Measurements from ENCODE around the gene KIF1A.

DNA sequence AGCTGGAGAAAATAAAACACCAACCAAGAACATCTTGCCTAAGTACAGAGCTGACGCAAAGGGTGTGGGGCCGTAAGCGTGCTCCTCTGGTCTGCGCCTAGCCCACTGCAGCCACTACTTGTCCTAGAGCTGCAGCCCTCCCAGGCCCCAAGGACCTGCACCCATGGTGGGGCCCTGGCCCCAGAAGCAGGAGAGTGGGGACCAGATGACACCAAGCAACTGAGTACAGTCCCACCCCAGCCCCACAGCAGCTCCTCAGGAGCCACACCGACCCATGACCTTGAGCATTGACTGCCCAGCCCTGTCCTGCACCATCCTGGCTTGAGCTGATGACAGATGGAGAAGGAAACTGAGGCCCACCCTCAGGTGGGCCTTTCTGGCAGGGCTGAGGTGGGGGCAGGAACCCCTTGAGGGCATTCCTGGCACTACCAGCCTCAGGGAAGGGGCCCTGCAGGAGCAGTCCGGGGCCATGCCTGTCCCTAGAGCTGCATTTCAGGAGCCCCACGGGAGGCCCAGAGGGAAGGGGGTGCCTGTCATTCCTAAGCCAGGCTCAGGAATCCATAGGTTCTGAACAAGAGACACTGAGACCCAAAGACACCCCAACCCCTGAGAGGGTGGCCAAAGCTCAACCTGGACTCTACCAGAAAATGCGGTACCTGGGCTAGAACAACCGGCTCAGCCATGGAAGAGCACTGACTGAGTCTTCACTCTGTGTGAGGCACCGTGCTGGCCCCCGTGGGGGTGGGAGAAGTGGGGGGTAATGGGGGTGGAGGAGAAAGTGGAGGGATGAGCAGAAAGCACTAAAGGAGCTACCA is 4.9 kb downstream of the KIF1A start:
- TF ChIP-seq ZNF318 (CRISPR knock-in tag; IDR thresholded peaks at IDR 0.05) (no peak), ATF3 (CRISPR knock-in tag; IDR thresholded peaks at IDR 0.05) (no peak), JUNB (CRISPR knock-in tag; IDR thresholded peaks at IDR 0.05; ENCODE audit: borderline replicate concordance) (no peak), ZNF607 (CRISPR knock-in tag; IDR thresholded peaks at IDR 0.05; ENCODE audit: borderline replicate concordance) (no peak), ZNF557 (CRISPR knock-in tag; IDR thresholded peaks at IDR 0.05) (no peak), DPF2 (CRISPR knock-in tag; IDR thresholded peaks at IDR 0.05; ENCODE audit: borderline replicate concordance, low read depth) (no peak), ZNF331 (CRISPR knock-in tag; IDR thresholded peaks at IDR 0.05) (no peak), TCF12 (IDR thresholded peaks at IDR 0.05) (no peak), TCF12 (CRISPR knock-in tag; IDR thresholded peaks at IDR 0.05) (no peak), SP1 (IDR thresholded peaks at IDR 0.05) (no peak), SP1 (CRISPR knock-in tag; IDR thresholded peaks at IDR 0.05) (no peak), JUND (CRISPR knock-in tag; IDR thresholded peaks at IDR 0.05) (no peak)
- TF ChIP-seq, protein P1, sequence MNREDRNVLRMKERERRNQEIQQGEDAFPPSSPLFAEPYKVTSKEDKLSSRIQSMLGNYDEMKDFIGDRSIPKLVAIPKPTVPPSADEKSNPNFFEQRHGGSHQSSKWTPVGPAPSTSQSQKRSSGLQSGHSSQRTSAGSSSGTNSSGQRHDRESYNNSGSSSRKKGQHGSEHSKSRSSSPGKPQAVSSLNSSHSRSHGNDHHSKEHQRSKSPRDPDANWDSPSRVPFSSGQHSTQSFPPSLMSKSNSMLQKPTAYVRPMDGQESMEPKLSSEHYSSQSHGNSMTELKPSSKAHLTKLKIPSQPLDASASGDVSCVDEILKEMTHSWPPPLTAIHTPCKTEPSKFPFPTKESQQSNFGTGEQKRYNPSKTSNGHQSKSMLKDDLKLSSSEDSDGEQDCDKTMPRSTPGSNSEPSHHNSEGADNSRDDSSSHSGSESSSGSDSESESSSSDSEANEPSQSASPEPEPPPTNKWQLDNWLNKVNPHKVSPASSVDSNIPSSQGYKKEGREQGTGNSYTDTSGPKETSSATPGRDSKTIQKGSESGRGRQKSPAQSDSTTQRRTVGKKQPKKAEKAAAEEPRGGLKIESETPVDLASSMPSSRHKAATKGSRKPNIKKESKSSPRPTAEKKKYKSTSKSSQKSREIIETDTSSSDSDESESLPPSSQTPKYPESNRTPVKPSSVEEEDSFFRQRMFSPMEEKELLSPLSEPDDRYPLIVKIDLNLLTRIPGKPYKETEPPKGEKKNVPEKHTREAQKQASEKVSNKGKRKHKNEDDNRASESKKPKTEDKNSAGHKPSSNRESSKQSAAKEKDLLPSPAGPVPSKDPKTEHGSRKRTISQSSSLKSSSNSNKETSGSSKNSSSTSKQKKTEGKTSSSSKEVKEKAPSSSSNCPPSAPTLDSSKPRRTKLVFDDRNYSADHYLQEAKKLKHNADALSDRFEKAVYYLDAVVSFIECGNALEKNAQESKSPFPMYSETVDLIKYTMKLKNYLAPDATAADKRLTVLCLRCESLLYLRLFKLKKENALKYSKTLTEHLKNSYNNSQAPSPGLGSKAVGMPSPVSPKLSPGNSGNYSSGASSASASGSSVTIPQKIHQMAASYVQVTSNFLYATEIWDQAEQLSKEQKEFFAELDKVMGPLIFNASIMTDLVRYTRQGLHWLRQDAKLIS (CRISPR knock-in tag; IDR thresholded peaks at IDR 0.05): no peak
- TF ChIP-seq, protein P2, sequence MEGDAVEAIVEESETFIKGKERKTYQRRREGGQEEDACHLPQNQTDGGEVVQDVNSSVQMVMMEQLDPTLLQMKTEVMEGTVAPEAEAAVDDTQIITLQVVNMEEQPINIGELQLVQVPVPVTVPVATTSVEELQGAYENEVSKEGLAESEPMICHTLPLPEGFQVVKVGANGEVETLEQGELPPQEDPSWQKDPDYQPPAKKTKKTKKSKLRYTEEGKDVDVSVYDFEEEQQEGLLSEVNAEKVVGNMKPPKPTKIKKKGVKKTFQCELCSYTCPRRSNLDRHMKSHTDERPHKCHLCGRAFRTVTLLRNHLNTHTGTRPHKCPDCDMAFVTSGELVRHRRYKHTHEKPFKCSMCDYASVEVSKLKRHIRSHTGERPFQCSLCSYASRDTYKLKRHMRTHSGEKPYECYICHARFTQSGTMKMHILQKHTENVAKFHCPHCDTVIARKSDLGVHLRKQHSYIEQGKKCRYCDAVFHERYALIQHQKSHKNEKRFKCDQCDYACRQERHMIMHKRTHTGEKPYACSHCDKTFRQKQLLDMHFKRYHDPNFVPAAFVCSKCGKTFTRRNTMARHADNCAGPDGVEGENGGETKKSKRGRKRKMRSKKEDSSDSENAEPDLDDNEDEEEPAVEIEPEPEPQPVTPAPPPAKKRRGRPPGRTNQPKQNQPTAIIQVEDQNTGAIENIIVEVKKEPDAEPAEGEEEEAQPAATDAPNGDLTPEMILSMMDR (CRISPR knock-in tag; IDR thresholded peaks at IDR 0.05): no peak
